Naive thymus-derived CD4-positive, alpha-beta T cell (primary cell): ENCODE measurements around the gene RAD51B. TPM values are rescaled to one million over a fixed set of nuclear protein-coding genes. Genes with fewer than 3 reads are reported as not detected.
"Not testable (repeated sequence)": the region's sequence is repeated elsewhere in the genome, so short reads cannot be mapped to it uniquely, and the experiment has no call there.

Experiments used
- ATAC-seq: fragments of 150-1000 bp; cut with Tn5 transposase; 2 replicates; pipeline ENCODE4 v1.10.0; 2021; ENCODE audit warnings: mild to moderate bottlenecking, moderate library complexity
- CTCF ChIA-PET: fragments of 350-600 bp; sonication (Branson Sonifier 250); formaldehyde crosslinking; loops from one replicate; lab custom pipeline; 2021; ENCODE audit warnings: antibody characterized with exemption; lab: Charles Lee
- POLR2A ChIA-PET: fragments of 350-600 bp; sonication (Branson Sonifier 250); formaldehyde crosslinking; loops from one replicate; lab custom pipeline; 2021; ENCODE audit warnings: antibody characterized with exemption, inconsistent platforms; lab: Charles Lee
- DNase-seq, 9 donors: peaks; one replicate each; pipeline versions ENCODE4 v3.0.0 to v3.0.0-alpha.2; 2020 to 2022; ENCODE audit warnings: mixed read lengths in 1 of 9
- H3K27ac ChIP-seq: one replicate; pipeline ENCODE4 v1.7.0; 2013; ENCODE audit warnings: mild to moderate bottlenecking, low read depth, low read length, moderate library complexity
- H3K27me3 ChIP-seq, 2 donors: one replicate each; pipeline ENCODE4 v1.7.0; 2013; ENCODE audit warnings: low read length in 2 of 2, mild to moderate bottlenecking in 2 of 2, moderate library complexity in 2 of 2; ENCODE audit not compliant: control insufficient read depth in 2 of 2, insufficient read depth in 2 of 2
- H3K36me3 ChIP-seq, 3 experiments: 1 replicate in 2 of 3; 2 replicates in 1 of 3; pipeline ENCODE4 v1.7.0; 2013; ENCODE audit warnings: low read length in 3 of 3, mild to moderate bottlenecking in 3 of 3, moderate library complexity in 1 of 3; ENCODE audit not compliant: insufficient read depth in 3 of 3, control insufficient read depth in 2 of 3
- H3K4me1 ChIP-seq, 2 donors: one replicate each; pipeline ENCODE4 v1.7.0; 2013; ENCODE audit warnings: low read length in 2 of 2, mild to moderate bottlenecking in 2 of 2, moderate library complexity in 1 of 2; ENCODE audit not compliant: control insufficient read depth in 2 of 2, insufficient read depth in 2 of 2
- H3K4me3 ChIP-seq: 2 replicates; pipeline ENCODE4 v1.7.0; 2013; ENCODE audit warnings: mild to moderate bottlenecking, low read length
- H3K9me3 ChIP-seq, 3 experiments: 1 replicate in 2 of 3; 2 replicates in 1 of 3; pipeline ENCODE4 v1.7.0; 2013; ENCODE audit warnings: low read length in 3 of 3; ENCODE audit not compliant: control insufficient read depth in 2 of 3
- H3K27ac Mint-ChIP-seq, 9 donors: one replicate each; pipeline ENCODE4 v1.8.0; 2020 to 2022; ENCODE audit warnings: mixed read lengths in 9 of 9, mild to moderate bottlenecking in 8 of 9, moderate library complexity in 5 of 9, inconsistent platforms in 2 of 9
- H3K27me3 Mint-ChIP-seq, 5 donors: one replicate each; pipeline ENCODE4 v1.8.0; 2021 to 2022; ENCODE audit warnings: mixed read lengths in 5 of 5, mild to moderate bottlenecking in 1 of 5
- H3K36me3 Mint-ChIP-seq, 5 donors: one replicate each; pipeline ENCODE4 v1.8.0; 2020 to 2022; ENCODE audit warnings: mixed read lengths in 5 of 5, mild to moderate bottlenecking in 3 of 5, inconsistent platforms in 1 of 5
- H3K4me1 Mint-ChIP-seq, 7 donors: one replicate each; pipeline ENCODE4 v1.8.0; 2020 to 2022; ENCODE audit warnings: mixed read lengths in 7 of 7, mild to moderate bottlenecking in 3 of 7, inconsistent platforms in 1 of 7
- H3K4me3 Mint-ChIP-seq, 10 donors: one replicate each; pipeline ENCODE4 v1.8.0; 2020 to 2022; ENCODE audit warnings: mild to moderate bottlenecking in 10 of 10, mixed read lengths in 10 of 10, moderate library complexity in 6 of 10, inconsistent platforms in 2 of 10
- H3K9me3 Mint-ChIP-seq, 11 donors: one replicate each; pipeline ENCODE4 v1.8.0; 2020 to 2022; ENCODE audit warnings: mixed read lengths in 11 of 11, mild to moderate bottlenecking in 4 of 11, inconsistent platforms in 1 of 11, moderate library complexity in 1 of 11
- intact Hi-C, 2 donors: fragments of 100-400 bp; cut with micrococcal nuclease; formaldehyde crosslinking; loops; one replicate each; pipeline ENCODE4 v1.15.1; 2023
- polyA plus RNA-seq, 2 donors: library from polyadenylated mRNA; unstranded; fragments of 300-500 nt; fragmentation: Illumina TruSeq; gene quantifications; one replicate each; pipeline ENCODE4 v1.2.3, GENCODE V29; 2021
- total RNA-seq, 6 experiments: library from RNA in 5 of 6; stranded (reverse) in 5 of 6; gene quantifications; 1 replicate in 5 of 6; 2 replicates in 1 of 6; pipeline ENCODE4 v1.2.3 and lab custom pipeline; 2021 to 2026

Gene RAD51B
- total and polyA plus RNA-seq, 7 experiments from 2014 or later, result 15.0 to 42.2 (median 28.8) TPM

GRCh38 chr14:68759937-68760336 is 940.4 kb downstream of the RAD51B start:
- no peak overlapping the region for H3K4me3 Mint-ChIP-seq
- H3K27ac ChIP-seq, result no peak overlapping the region
- DNase-seq, result no peak
- peak overlapping the region in 3 of 9 donors; percentile 29 to 66 (median 48) for H3K27ac Mint-ChIP-seq
- H3K9me3 Mint-ChIP-seq, result peaks cover 0 to 2% (median 0%) of the 10 kb centered on the region in 11 donors
- no peaks in the 10 kb centered on the region for H3K9me3 ChIP-seq
- H3K27me3 ChIP-seq, result no peaks in the 10 kb centered on the region
- intact Hi-C loops, result no loop called here
- H3K27me3 Mint-ChIP-seq, result peaks cover 0 to 5% (median 0%) of the 10 kb centered on the region in 5 donors
- POLR2A ChIA-PET, result interaction anchor here (1.6 kb wide), 1 partner anchor 20 kb away, joined by 3 read pairs; no protein-coding TSS in a partner anchor
- H3K4me1 Mint-ChIP-seq, result peaks cover 16 to 31% (median 21%) of the 10 kb centered on the region in 7 donors
- no peaks in the 10 kb centered on the region for H3K36me3 ChIP-seq
- H3K4me1 ChIP-seq, result peaks cover 5 to 7% of the 10 kb centered on the region in 2 donors
- no peak for ATAC-seq
- CTCF ChIA-PET, result no interaction called here
- no peak overlapping the region for H3K4me3 ChIP-seq
- H3K36me3 Mint-ChIP-seq, result no peaks in the 10 kb centered on the region

GRCh38 chr14:68760761-68761160 is 941.2 kb downstream of the RAD51B start:
- H3K9me3 Mint-ChIP-seq, result peaks cover 0 to 2% (median 0%) of the 10 kb centered on the region in 11 donors
- H3K4me3 ChIP-seq, result no peak overlapping the region
- no peak overlapping the region for H3K4me3 Mint-ChIP-seq
- intact Hi-C loops, result no loop called here
- peaks cover 0 to 5% (median 0%) of the 10 kb centered on the region in 5 donors for H3K27me3 Mint-ChIP-seq
- ChIA-PET POLR2A (no interaction called here), CTCF (no interaction called here)
- ATAC-seq (no peak), DNase-seq (no peak)
- no peak overlapping the region for H3K27ac Mint-ChIP-seq
- no peak overlapping the region for H3K27ac ChIP-seq
- H3K27me3 ChIP-seq, result no peaks in the 10 kb centered on the region
- H3K36me3 ChIP-seq, result no peaks in the 10 kb centered on the region
- peaks cover 2 to 7% of the 10 kb centered on the region in 2 donors for H3K4me1 ChIP-seq
- peaks cover 19 to 37% (median 28%) of the 10 kb centered on the region in 7 donors for H3K4me1 Mint-ChIP-seq
- no peaks in the 10 kb centered on the region for H3K9me3 ChIP-seq
- H3K36me3 Mint-ChIP-seq, result no peaks in the 10 kb centered on the region

- H3K9me3 Mint-ChIP-seq, result peaks cover 0 to 1% (median 0%) of the 10 kb centered on the region in 11 donors
- H3K27ac Mint-ChIP-seq, result no peak overlapping the region
- no peak overlapping the region for H3K27ac ChIP-seq
- H3K4me3 ChIP-seq, result no peak overlapping the region
- peaks cover 0 to 3% (median 0%) of the 10 kb centered on the region in 5 donors for H3K27me3 Mint-ChIP-seq
- H3K27me3 ChIP-seq, result no peaks in the 10 kb centered on the region
- intact Hi-C loops, result no loop called here
- no peak for ATAC-seq
- H3K4me1 Mint-ChIP-seq, result peaks cover 23 to 40% (median 29%) of the 10 kb centered on the region in 7 donors
- no peaks in the 10 kb centered on the region for H3K36me3 Mint-ChIP-seq
- H3K9me3 ChIP-seq, result no peaks in the 10 kb centered on the region
- H3K36me3 ChIP-seq, result no peaks in the 10 kb centered on the region
- H3K4me3 Mint-ChIP-seq, result no peak overlapping the region
- POLR2A ChIA-PET, result no interaction called here
- peaks cover 0 to 7% of the 10 kb centered on the region in 2 donors for H3K4me1 ChIP-seq
- CTCF ChIA-PET, result no interaction called here
- no peak for DNase-seq
These were observed 941.8 kb downstream of the RAD51B start for GRCh38 chr14:68761391-68761790.

- ATAC-seq (no peak), DNase-seq (no peak)
- intact Hi-C loops, result no loop called here
- no peaks in the 10 kb centered on the region for H3K27me3 ChIP-seq
- Mint-ChIP-seq H3K4me1 (peaks cover 20 to 34% (median 28%) of the 10 kb centered on the region in 7 donors), H3K27ac (peak overlapping the region in 1 of 9 donors; percentile 76), H3K27me3 (peaks cover 0 to 3% (median 0%) of the 10 kb centered on the region in 5 donors), H3K4me3 (no peak overlapping the region), H3K36me3 (no peaks in the 10 kb centered on the region), H3K9me3 (peaks cover 0 to 1% (median 0%) of the 10 kb centered on the region in 11 donors)
- peaks cover 0 to under 1% of the 10 kb centered on the region in 2 donors for H3K4me1 ChIP-seq
- POLR2A ChIA-PET, result interaction anchor here (0.8 to 1.8 kb wide), 4 partner anchors 10 to 87 kb away, joined by 3 to 5 read pairs (median 4); no protein-coding TSS in a partner anchor
- H3K27ac ChIP-seq, result no peak overlapping the region
- no peaks in the 10 kb centered on the region for H3K36me3 ChIP-seq
- CTCF ChIA-PET, result no interaction called here
- H3K9me3 ChIP-seq, result no peaks in the 10 kb centered on the region
- no peak overlapping the region for H3K4me3 ChIP-seq
These were observed 943.6 kb downstream of the RAD51B start for GRCh38 chr14:68762953-68763764.

GRCh38 chr14:68763843-68764242 is 944.3 kb downstream of the RAD51B start:
- H3K9me3 ChIP-seq, H3K27me3 Mint-ChIP-seq, H3K36me3 ChIP-seq, CTCF ChIA-PET, H3K27me3 ChIP-seq, H3K36me3 Mint-ChIP-seq, H3K27ac ChIP-seq, H3K4me3 ChIP-seq, ATAC-seq, DNase-seq, H3K9me3 Mint-ChIP-seq, H3K27ac Mint-ChIP-seq, H3K4me1 ChIP-seq, H3K4me3 Mint-ChIP-seq, intact Hi-C loops: not testable (repeated sequence)
- POLR2A ChIA-PET, result interaction anchor here (0.6 to 1.8 kb wide), 5 partner anchors 9 to 452 kb away, joined by 3 to 5 read pairs (median 4); no protein-coding TSS in a partner anchor
- peaks cover 20 to 32% (median 25%) of the 10 kb centered on the region in 7 donors for H3K4me1 Mint-ChIP-seq

- CTCF ChIA-PET, result interaction anchor here (1.0 kb wide), 1 partner anchor 18 kb away, joined by 3 read pairs; no protein-coding TSS in a partner anchor
These were observed 947.0 kb downstream of the RAD51B start for GRCh38 chr14:68766299-68767247.

More at GRCh38 chr14:68766299-68767247, 947.0 kb downstream of the RAD51B start:
- H3K4me3 ChIP-seq, result no peak overlapping the region
- Mint-ChIP-seq H3K27ac (peak overlapping the region in 1 of 9 donors; percentile 66), H3K27me3 (no peaks in the 10 kb centered on the region), H3K9me3 (peaks cover 0 to 1% (median 0%) of the 10 kb centered on the region in 11 donors), H3K4me1 (peaks cover 26 to 51% (median 42%) of the 10 kb centered on the region in 7 donors), H3K36me3 (no peaks in the 10 kb centered on the region), H3K4me3 (peak overlapping the region in 2 of 10 donors; percentile 30 to 68)
- H3K36me3 ChIP-seq, result no peaks in the 10 kb centered on the region
- peaks cover 0 to 13% of the 10 kb centered on the region in 2 donors for H3K4me1 ChIP-seq
- POLR2A ChIA-PET, result interaction anchor here (1.1 kb wide), 1 partner anchor 516 kb away, joined by 3 read pairs; no protein-coding TSS in a partner anchor
- no peak overlapping the region for H3K27ac ChIP-seq
- ATAC-seq (no peak), DNase-seq (no peak)
- intact Hi-C loops, result loop anchor here in 1 of 2 donors (2.0 kb wide), 1 partner anchor 14 kb away; no protein-coding TSS in a partner anchor
- H3K9me3 ChIP-seq, result no peaks in the 10 kb centered on the region
- no peaks in the 10 kb centered on the region for H3K27me3 ChIP-seq
